Measurements from ENCODE around the gene APCS.

The APCS gene

GRCh38 chr1:159587461-159587951 lies at the start of gene APCS:
Gene APCS (plus strand): TSS chr1:159587826. CDS start chr1:159587922, 96 bp downstream.
- DNase-seq: no peak

- no peak for DNase-seq
Observed at GRCh38 chr1:159548126-159548525, 39.5 kb upstream of the APCS start.

GRCh38 chr1:159554261-159554660 lies 33.4 kb upstream of the APCS start:
- no peak for DNase-seq

DNA sequence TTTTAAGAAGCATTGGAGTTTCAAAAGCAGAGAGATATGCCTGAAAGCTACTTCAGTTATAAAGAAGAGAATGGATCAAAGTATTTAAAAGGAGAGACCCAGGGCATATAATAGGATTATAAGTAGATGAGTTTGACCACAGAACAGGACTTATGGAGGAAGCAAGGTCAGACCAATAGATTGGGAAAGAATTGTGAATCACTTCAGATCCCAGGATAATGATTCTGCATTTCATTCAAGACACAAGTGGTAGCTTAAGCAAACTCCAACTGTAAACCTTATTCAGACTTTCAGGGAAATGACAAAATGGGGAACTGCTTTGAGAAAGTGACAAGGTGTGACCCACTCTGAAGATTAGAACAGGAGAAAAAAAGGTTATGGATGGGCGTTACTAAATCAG lies 32.9 kb upstream of the APCS start:
- DNase-seq: no peak

DNA sequence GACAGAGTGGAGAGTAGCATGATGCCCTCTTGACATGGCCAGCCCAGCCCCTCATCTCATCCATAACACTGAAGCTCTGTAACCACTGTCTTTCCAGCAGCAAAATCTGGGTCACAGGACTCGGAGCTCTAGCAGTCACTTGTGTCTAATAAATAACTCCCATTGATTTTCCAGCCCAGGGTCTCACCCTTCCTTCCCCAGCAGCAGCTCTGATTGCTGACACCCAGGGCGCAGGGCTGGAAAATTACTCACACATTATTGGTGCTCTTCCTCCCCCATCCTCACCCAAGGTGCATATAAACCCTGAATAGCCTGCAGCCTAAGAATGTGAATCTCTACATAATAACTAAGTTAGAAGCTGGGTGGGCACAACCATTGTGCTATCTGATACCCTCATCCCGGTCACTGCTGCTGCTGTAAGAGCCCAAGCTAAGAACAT lies 30.7 kb upstream of the APCS start:
- no peak for DNase-seq

DNA sequence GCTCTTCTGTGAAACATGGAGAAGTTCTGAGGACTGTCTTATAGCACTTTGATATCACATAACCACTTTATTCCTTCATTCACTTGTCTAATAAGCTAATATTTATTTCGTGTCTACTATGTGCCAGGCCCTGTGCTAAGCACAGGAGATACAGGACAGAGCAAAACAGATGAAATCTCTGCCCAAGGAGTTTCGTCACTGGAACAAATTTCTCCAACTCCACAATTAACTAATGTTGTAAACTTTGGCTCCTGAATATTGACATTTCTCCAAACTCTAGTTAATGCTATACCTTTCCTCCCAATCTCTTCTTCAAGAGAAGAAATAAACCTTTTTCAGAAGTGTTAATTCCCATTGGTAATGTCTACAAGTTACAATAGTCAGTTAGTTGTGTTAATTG lies 27.0 kb upstream of the APCS start:
- DNase-seq: no peak

DNA sequence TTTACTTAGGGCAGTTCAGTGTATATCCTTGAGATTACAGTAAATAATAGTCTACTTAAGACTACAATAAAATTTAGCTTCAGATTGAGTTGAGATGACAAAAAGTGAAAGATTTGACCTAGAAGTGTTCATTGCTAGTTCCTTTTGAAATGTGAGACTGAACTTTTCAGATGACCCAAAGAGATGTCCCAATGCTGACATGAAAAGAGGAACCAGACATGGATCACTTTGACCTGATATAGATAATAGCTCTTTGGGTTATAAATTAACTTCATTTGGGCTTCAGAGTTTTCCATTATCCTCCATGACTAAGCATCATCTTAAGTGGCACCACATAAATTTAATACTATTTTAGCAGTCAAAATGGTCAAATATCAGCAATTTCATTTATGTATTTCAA lies 26.1 kb upstream of the APCS start:
- no peak for DNase-seq

- no peak for DNase-seq
Observed at GRCh38 chr1:159562680-159563079, 24.9 kb upstream of the APCS start.

DNA sequence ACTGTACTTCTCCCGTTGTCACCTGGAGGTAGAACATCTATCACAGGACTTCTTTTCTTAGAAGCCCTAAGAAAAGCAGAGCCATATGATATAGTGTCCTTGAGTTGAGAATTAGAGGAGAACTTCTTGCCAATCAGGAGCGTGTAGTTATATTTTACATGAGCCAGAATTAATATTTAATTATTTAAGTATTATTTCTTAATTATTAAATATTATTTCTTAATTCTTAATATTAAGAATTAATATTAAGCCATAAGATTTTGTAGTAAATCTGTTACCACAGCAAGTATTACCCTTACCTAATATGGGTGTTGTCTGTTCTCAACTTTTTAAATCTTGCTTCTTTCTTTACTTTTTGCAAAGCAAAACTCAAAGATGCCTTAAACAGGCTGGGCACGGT lies 10.2 kb upstream of the APCS start:
- DNase-seq: no peak

GRCh38 chr1:159580340-159580739 lies 7.3 kb upstream of the APCS start:
- DNase-seq: no peak

DNA sequence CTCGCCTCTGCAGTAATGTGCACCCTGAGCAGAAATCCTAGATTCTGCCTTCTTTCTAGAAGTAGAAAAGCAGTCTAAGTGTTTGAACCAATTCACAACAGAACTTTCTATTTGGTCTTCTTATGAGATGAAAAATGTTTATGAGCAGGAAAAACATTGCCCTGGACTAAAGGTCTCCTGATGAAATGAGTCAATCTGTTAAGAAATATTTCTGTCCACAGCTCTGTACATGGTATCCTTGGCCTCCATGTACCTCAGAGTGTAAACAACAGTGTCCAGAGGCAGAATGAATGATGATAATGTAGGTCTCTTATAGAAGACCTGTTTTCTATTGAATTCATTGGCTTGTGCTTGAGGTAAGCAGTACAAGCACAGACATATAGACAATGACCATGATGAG lies 6.2 kb upstream of the APCS start:
- no peak for DNase-seq

DNA sequence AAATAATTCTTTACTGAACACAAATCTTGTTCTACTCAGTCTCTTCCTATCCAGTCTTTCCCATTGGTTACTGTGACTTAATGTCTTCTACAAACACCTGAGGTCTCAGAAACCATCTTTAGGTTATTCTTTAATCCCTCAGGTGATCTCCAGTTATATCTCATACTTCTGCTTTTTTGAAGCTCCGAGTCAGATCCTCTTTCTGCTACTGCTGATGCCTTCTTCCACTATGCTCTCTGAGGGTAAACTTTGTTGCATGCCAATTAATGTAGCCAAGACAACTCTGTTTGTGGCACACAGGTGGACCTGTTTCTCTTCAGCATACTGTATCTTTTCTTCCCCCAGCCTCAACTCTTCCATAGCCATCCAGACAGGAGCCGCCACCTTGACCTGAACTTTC lies 3.1 kb upstream of the APCS start:
- no peak for DNase-seq

- no peak for DNase-seq
Observed at GRCh38 chr1:159591981-159592380, 4.4 kb downstream of the APCS start.

- no peak for DNase-seq
Observed at GRCh38 chr1:159594625-159595405, 7.2 kb downstream of the APCS start.

DNA sequence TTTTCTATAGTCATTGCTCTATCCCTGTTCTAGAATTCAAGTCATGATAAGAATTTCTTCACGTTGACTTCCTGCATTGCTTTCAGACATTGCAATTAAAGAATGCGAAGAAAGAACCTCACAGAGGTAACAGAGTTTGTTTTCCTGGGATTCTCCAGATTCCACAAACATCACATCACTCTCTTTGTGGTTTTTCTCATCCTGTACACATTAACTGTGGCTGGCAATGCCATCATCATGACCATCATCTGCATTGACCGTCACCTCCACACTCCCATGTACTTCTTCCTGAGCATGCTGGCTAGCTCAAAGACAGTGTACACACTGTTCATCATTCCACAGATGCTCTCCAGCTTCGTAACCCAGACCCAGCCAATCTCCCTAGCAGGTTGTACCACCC lies 10.6 kb downstream of the APCS start:
- no peak for DNase-seq

DNA sequence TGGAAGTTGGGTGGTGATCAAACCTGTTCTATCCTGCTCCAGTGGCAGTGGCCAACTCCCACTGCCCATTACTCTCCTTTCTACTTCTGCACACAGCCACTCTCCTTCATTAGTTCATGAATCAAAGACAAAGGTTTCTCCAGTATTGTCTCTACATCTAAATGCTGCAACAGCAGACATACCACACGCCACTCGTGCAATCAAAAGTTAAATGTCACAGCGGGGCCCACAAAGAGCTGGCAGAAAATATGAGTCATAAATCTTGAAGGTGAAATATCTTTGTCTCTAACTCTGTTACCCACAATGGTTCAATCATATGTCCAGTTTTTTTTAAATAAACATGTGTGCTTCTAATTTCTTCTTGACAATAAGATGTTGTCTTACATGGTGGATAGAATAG lies 13.3 kb downstream of the APCS start:
- no peak for DNase-seq

DNA sequence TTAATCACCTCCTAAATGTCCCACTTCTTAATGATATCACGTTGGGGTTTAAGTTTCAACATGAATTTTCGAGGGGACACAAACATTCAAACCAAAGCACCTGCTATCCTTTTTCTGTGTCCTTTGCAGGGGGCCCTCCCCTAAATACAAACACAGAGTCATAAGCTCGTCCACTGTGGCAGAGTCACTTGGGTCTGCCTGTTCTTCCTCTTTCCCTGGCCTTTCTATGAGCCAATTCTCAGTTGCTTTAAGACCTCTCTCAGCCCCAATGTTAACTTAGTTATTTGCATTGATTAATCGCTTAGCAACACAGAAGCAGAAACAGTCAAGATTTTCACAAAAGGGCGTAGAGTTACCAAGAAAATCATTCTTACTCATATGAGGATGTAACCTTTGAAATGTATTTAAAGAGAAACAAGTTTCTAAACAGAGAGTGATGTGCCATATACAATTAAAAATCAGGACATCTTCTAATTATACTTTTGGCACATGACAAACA lies 14.9 kb downstream of the APCS start:
- DNase-seq: no peak

- no peak for DNase-seq
Observed at GRCh38 chr1:159612211-159612885, 24.7 kb downstream of the APCS start.

DNA sequence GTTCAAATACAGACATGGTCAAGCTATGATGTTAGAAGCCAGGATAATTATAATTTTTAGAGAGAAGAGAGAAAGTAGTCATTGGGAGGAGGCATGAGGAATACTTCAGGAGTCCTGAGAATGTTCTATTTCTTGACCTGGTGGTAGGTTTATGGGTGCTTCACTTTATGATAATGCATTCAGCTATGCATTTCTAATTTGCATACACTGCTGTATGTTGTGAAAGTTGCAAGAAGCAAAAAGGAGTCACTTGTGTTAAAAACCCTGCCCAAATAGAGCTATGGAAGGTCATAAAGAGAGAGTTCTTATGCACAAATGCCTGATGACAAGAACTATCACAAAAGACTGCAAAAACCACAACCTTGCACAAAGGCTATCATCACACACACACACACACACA lies 45.3 kb downstream of the APCS start:
- no peak for DNase-seq
